DOHH2 (cell line): ENCODE data around the gene PSMG1.

Experiments
- EZH2phosphoT487 ChIP-seq: fragments of 200-600 bp; sonication (generic); IDR thresholded peaks from 2 replicates; pipeline ENCODE4 v1.6.1; 2017; ENCODE audit warnings: borderline replicate concordance, mild to moderate bottlenecking, antibody characterized with exemption, low read length, moderate library complexity, mixed read lengths
- TF ChIP-seq, protein P1 (sequence below): fragments of 200-600 bp; sonication (generic); IDR thresholded peaks from one replicate; pipeline ENCODE4 v1.5.1; 2014; ENCODE audit warnings: antibody characterized with exemption, mild to moderate bottlenecking, low read depth, low read length; ENCODE audit not compliant: poor library complexity, severe bottlenecking

GRCh38 chr21:39182016-39182415, 1.2 kb downstream of the PSMG1 start:
- TF ChIP-seq, protein P1, sequence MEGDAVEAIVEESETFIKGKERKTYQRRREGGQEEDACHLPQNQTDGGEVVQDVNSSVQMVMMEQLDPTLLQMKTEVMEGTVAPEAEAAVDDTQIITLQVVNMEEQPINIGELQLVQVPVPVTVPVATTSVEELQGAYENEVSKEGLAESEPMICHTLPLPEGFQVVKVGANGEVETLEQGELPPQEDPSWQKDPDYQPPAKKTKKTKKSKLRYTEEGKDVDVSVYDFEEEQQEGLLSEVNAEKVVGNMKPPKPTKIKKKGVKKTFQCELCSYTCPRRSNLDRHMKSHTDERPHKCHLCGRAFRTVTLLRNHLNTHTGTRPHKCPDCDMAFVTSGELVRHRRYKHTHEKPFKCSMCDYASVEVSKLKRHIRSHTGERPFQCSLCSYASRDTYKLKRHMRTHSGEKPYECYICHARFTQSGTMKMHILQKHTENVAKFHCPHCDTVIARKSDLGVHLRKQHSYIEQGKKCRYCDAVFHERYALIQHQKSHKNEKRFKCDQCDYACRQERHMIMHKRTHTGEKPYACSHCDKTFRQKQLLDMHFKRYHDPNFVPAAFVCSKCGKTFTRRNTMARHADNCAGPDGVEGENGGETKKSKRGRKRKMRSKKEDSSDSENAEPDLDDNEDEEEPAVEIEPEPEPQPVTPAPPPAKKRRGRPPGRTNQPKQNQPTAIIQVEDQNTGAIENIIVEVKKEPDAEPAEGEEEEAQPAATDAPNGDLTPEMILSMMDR = no peak
- TF ChIP-seq EZH2phosphoT487 = no peak
